Measurements from ENCODE around the gene HEBP2. TPM values are rescaled to one million over a fixed set of nuclear protein-coding genes. Genes with fewer than 3 reads are reported as not detected.

Gene HEBP2
- total RNA-seq, 3 donors from 2014 or later (not counting 1 experiment from before 2014, with no cell fraction given), result 14.2 to 18.6 (median 15.2) TPM

- Histone ChIP-seq H3K4me3 (ENCODE audit: low read length) (no peak overlapping the region), H3K27ac (ENCODE audit: low read length) (no peak overlapping the region), H3K27me3 (ENCODE audit: control insufficient read depth, insufficient read depth, low read length) (no peaks in the 10 kb centered on the region), H3K9me3 (ENCODE audit: control insufficient read depth, insufficient read depth, low read length) (no peaks in the 10 kb centered on the region), H3K4me1 (ENCODE audit: control insufficient read depth, insufficient read depth, low read length) (no peaks in the 10 kb centered on the region), H3K36me3 (ENCODE audit: control insufficient read depth, insufficient read depth, low read length) (no peaks in the 10 kb centered on the region)
- H3K36me3 Mint-ChIP-seq, result no peaks in the 10 kb centered on the region
- no peaks in the 10 kb centered on the region for H3K9me3 Mint-ChIP-seq
- ATAC-seq (no peak), DNase-seq (no peak)
- no peak overlapping the region for H3K4me3 Mint-ChIP-seq
- intact Hi-C loops (cut with micrococcal nuclease), result no loop called here
- H3K27me3 Mint-ChIP-seq (ENCODE audit: low read depth in 2 of 2), result no peaks in the 10 kb centered on the region
- TF ChIP-seq CTCF (IDR thresholded peaks at IDR 0.05), result no peak
- H3K4me1 Mint-ChIP-seq, result no peaks in the 10 kb centered on the region
- no peak overlapping the region for H3K27ac Mint-ChIP-seq
Measured at GRCh38 chr6:138467901-138468300, 63.9 kb downstream of the HEBP2 start.

- DNase-seq (no peak), ATAC-seq (no peak)
- Mint-ChIP-seq H3K4me1 (no peaks in the 10 kb centered on the region), H3K27ac (no peak overlapping the region), H3K4me3 (no peak overlapping the region), H3K27me3 (ENCODE audit: low read depth in 2 of 2) (no peaks in the 10 kb centered on the region), H3K9me3 (no peaks in the 10 kb centered on the region), H3K36me3 (no peaks in the 10 kb centered on the region)
- Histone ChIP-seq H3K4me3 (ENCODE audit: low read length) (no peak overlapping the region), H3K27ac (ENCODE audit: low read length) (no peak overlapping the region), H3K36me3 (ENCODE audit: control insufficient read depth, insufficient read depth, low read length) (no peaks in the 10 kb centered on the region), H3K4me1 (ENCODE audit: control insufficient read depth, insufficient read depth, low read length) (no peaks in the 10 kb centered on the region), H3K9me3 (ENCODE audit: control insufficient read depth, insufficient read depth, low read length) (no peaks in the 10 kb centered on the region), H3K27me3 (ENCODE audit: control insufficient read depth, insufficient read depth, low read length) (no peaks in the 10 kb centered on the region)
- TF ChIP-seq CTCF (IDR thresholded peaks at IDR 0.05), result no peak
- intact Hi-C loops (cut with micrococcal nuclease), result no loop called here
- 96% methylated on average over 9 of the region's 9 CpGs for whole genome bisulfite sequencing (ENCODE audit: insufficient coverage)
Measured at GRCh38 chr6:138468320-138469015, 64.4 kb downstream of the HEBP2 start.

Other genes starting within 250 kb of the HEBP2 start
- under 1 TPM in 2 of 3 donors, not detected in 1; 0.05 to 0.09 TPM for gene ARFGEF3, start 242.3 kb upstream of the HEBP2 start, total RNA-seq
- gene PBOV1, start 185.7 kb upstream of the HEBP2 start, total RNA-seq, result not detected
- gene SMIM28, start 26.3 kb upstream of the HEBP2 start, total RNA-seq, result not detected
- under 1 TPM; 0.38 to 0.75 (median 0.68) TPM for gene NHSL1, start 95.3 kb downstream of the HEBP2 start, total RNA-seq